ENCODE measurements around the gene ZNF423.
A peak's percentile ranks its signal among the peaks of the same experiment; 100 is the strongest.

The ZNF423 gene

GRCh38 chr16:49861299-49861698, 5.4 kb upstream of the ZNF423 start:
- no peak overlapping the region for H3K27ac ChIP-seq (ENCODE audit: low read length)
- no peaks in the 10 kb centered on the region for H3K36me3 ChIP-seq (ENCODE audit: insufficient read depth, low read length)
- H3K27me3 ChIP-seq (ENCODE audit: insufficient read depth, low read length, poor library complexity): peaks cover 21% of the 10 kb centered on the region
- no peaks in the 10 kb centered on the region for H3K79me2 ChIP-seq (ENCODE audit: insufficient read depth, low read length)
- DNase-seq (no peak), ATAC-seq (ENCODE audit: insufficient read depth, low read depth) (no peak)
- TF ChIP-seq CTCF (IDR thresholded peaks at IDR 0.05; ENCODE audit: borderline replicate concordance, extremely low read depth, low read length, poor library complexity, severe bottlenecking): no peak
- 0 out of 2 replicates have a peak, but pooled peaks cover 4% of the 10 kb centered on the region for H3K4me1 ChIP-seq (ENCODE audit: insufficient read depth, low read length)
- H3K4me2 ChIP-seq (ENCODE audit: insufficient read depth, low read length): no peak overlapping the region
- H3K9ac ChIP-seq (ENCODE audit: low read depth, low read length): no peak overlapping the region
- H3K4me3 ChIP-seq (ENCODE audit: low read depth in 1 of 2, low read length in 2 of 2): no peak overlapping the region
- no peak overlapping the region for H2AFZ ChIP-seq (ENCODE audit: low read depth, low read length)
- H3K9me3 ChIP-seq (ENCODE audit: insufficient read depth, low read length, severe bottlenecking): no peaks in the 10 kb centered on the region
- 0 out of 2 replicates have a peak, but pooled peaks cover 3% of the 10 kb centered on the region for H4K20me1 ChIP-seq (ENCODE audit: insufficient read depth, low read length)

GRCh38 chr16:49860593-49860992, 4.7 kb upstream of the ZNF423 start:
- H3K9ac ChIP-seq (ENCODE audit: low read depth, low read length): no peak overlapping the region
- no peak for DNase-seq
- H3K27me3 ChIP-seq (ENCODE audit: insufficient read depth, low read length, poor library complexity): peaks cover 21% of the 10 kb centered on the region
- TF ChIP-seq EZH2 (IDR thresholded peaks at IDR 0.05; ENCODE audit: borderline replicate concordance, low read depth, low read length, severe bottlenecking) (no peak), CTCF (IDR thresholded peaks at IDR 0.05; ENCODE audit: borderline replicate concordance, extremely low read depth, low read length, poor library complexity, severe bottlenecking) (no peak)
- H3K4me3 ChIP-seq (ENCODE audit: low read depth in 1 of 2, low read length in 2 of 2): no peak overlapping the region
- H4K20me1 ChIP-seq (ENCODE audit: insufficient read depth, low read length): 0 out of 2 replicates have a peak, but pooled peaks cover 3% of the 10 kb centered on the region
- H3K36me3 ChIP-seq (ENCODE audit: insufficient read depth, low read length): no peaks in the 10 kb centered on the region
- H3K9me3 ChIP-seq (ENCODE audit: insufficient read depth, low read length, severe bottlenecking): no peaks in the 10 kb centered on the region
- H3K4me1 ChIP-seq (ENCODE audit: insufficient read depth, low read length): peaks cover 6% of the 10 kb centered on the region; the same call in 1 of the 2 replicates
- no peak overlapping the region for H2AFZ ChIP-seq (ENCODE audit: low read depth, low read length)
- H3K27ac ChIP-seq (ENCODE audit: low read length): no peak overlapping the region
- H3K4me2 ChIP-seq (ENCODE audit: insufficient read depth, low read length): no peak overlapping the region
- H3K79me2 ChIP-seq (ENCODE audit: insufficient read depth, low read length): no peaks in the 10 kb centered on the region
- no peak for ATAC-seq (ENCODE audit: insufficient read depth, low read depth)

- Histone ChIP-seq H3K36me3 (ENCODE audit: insufficient read depth, low read length) (no peaks in the 10 kb centered on the region), H3K79me2 (ENCODE audit: insufficient read depth, low read length) (no peaks in the 10 kb centered on the region), H3K9me3 (ENCODE audit: insufficient read depth, low read length, severe bottlenecking) (no peaks in the 10 kb centered on the region), H3K9ac (ENCODE audit: low read depth, low read length) (no peak overlapping the region), H3K27ac (ENCODE audit: low read length) (no peak overlapping the region), H3K27me3 (ENCODE audit: insufficient read depth, low read length, poor library complexity) (peaks cover 21% of the 10 kb centered on the region), H4K20me1 (ENCODE audit: insufficient read depth, low read length) (0 out of 2 replicates have a peak, but pooled peaks cover 3% of the 10 kb centered on the region), H3K4me2 (ENCODE audit: insufficient read depth, low read length) (peak overlapping the region; percentile 33; the same call in 1 of the 2 replicates), H3K4me3 (ENCODE audit: low read depth in 1 of 2, low read length in 2 of 2) (no peak overlapping the region; a peak in 1 of 4 replicates), H3K4me1 (ENCODE audit: insufficient read depth, low read length) (peaks cover 13% of the 10 kb centered on the region), H2AFZ (ENCODE audit: low read depth, low read length) (no peak overlapping the region)
- DNase-seq (no peak), ATAC-seq (ENCODE audit: insufficient read depth, low read depth) (no peak)
- no peak for TF ChIP-seq EZH2 (IDR thresholded peaks at IDR 0.05; ENCODE audit: borderline replicate concordance, low read depth, low read length, severe bottlenecking)
- TF ChIP-seq CTCF (IDR thresholded peaks at IDR 0.05; ENCODE audit: borderline replicate concordance, extremely low read depth, low read length, poor library complexity, severe bottlenecking): no peak
Observed at GRCh38 chr16:49859125-49859811, 3.4 kb upstream of the ZNF423 start.
